AG08395 (cell line): ENCODE results near the gene LGALS3BP.

Experiments
- DNase-seq: peaks from one replicate; pipeline ENCODE4 v3.0.0; 2012; ENCODE audit warnings: mixed read lengths, low spot score

Gene LGALS3BP

DNA sequence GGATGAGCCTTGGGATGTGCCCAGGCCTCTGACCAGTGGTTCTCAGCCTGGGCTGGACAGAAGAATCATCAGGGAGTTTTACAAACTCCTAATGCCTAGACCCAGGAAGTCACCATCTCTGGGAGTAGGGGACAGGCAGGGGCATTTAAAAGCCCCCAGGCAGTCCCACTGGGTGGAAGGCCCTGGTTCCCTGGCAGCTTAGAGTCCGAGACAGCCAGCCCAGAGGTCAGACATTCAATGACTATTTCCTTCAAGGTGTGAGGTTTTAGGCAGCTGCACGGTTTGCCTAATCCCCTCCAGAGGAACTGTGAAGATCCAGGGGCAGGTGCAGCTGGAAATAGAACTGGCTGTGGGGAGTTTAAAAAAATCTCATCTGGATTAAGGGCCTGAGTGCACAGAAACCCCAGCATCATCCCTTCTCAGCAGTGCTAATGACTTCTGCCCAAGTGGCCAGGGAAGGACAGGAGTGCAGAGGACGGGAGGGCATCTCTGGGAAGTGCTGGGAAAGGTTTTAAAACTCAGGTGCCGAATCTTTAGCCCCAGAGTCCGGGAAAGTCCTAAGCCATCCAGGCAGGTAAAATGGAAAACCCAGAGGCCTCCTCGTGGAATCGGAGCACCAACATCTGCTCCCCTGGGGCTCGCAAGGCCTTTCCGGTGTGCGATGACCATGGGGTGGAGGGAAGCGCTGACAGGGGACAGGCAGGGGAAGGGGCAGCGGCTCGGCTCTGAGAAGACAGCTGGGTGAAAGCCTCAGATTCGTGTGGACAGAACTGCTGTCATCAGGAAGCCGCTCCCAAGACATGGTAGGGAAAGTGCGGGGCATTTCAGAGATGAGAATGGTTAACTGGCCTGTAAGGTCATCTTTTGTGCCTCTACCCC is 1.5 kb upstream of the LGALS3BP start:
- DNase-seq: no peak

DNA sequence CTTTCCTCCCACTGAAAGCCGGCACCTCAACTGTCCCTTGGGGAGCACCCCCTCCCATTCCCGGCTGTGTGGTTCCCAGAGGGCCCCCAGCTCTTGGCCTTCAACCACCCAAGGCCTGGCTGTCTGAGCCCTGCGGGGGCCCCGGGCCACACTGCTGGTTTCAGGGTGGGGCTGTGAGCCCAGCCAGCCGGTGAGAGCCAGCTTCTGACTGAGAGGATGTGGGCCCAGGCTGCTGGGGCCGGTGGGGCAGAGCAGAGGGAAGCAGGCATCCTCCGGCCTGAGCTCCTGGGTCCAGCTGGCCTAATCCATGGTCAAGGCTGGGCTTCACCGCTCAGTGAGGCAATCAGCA is 875 bp upstream of the LGALS3BP start:
- DNase-seq: no peak

DNA sequence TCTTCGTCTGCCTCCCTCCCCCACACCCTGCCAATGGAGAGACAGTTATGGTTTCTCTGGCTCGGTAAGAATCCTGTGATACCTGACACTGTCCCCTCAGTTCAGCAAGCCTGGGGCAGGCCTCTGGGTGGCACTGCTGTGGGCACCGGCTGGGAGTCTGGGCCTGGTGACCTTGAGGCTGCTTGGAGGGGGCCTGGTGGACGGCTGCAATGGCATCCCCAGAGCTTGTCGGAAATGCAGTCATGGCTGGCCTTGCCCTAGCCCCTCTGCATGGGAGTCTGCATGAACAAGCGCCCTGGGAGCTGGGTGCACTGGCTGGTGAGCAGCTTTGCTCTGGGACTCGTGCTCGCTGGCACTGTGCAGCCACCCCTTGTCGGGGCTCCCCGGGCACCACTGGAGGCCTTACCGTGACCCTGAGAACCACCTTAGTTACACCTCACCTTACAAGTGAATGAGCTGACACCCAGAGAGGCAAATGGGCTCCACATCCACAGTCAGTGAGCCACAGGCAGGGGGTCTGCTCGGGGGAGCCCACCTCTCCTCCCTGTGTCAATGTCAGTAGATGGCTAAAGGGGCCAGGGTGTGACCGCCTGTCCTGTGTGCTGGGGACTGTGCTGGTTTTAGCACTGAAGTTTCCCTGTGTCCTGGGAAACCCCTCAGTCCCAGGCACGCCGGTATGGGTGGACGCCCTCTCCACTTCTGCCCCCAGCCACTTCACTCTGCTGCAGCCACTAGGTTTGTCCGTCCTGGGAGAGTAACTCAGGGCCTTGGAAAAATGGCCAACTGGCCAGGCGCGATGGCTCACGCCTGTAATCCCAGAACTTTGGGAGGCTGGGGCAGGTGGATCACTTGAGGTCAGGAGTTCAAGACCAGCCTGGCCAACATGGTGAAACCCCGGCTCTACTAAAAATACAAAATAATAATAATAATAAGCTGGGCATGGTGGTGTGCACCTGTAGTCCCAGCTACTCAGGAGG is 1.4 kb downstream of the LGALS3BP start:
- no peak for DNase-seq

DNA sequence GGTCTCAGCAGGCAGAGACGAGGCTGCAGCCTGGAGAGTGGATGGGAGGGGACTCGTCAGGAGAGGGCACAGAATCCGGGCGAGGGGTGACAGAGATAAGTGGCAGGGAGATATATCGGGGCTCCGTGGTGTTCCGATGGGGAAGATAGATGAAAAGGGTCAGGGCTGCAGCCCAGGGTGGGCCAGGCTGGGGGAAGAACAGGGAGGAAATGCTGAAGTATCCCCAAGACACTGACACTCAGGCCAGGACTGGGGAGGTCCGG is 2.1 kb downstream of the LGALS3BP start:
- no peak for DNase-seq

DNA sequence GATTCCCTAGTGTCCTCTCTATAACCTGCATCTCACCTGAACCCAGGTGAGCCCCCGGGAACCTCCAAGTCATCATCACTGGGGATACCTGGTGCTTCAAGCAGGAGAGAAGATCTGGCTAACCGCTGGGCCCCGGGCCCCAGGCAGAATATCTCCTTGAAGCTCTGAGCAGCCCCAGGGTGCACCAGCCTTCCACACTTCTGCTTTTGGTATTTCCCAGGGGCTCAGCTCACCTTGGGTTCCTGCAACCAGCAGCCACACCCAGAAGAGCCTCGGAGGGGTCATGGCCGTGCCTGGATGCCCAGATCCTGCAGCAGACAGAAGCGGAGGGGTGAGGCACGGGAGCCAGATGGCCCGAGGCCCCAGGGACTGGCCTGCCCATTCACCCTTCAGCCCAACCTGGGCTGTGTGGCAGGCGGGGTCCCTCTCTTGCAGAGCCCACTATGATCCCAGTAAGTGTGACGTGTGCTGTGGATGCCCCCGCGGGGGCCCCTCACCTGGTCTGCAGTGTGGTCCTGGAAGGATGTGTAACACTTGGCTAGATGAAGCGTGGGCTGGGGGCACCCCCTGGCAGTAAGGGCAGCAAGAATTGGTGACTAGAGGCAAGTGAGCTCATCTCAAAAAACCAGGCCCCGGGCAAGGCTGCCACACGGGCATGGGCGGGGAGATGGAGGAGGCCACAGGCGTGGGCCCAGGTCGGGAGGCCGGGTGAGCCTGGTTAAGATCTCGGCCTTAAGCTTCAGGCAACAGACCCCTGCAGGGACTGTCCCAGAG is 2.6 kb downstream of the LGALS3BP start:
- DNase-seq: no peak

DNA sequence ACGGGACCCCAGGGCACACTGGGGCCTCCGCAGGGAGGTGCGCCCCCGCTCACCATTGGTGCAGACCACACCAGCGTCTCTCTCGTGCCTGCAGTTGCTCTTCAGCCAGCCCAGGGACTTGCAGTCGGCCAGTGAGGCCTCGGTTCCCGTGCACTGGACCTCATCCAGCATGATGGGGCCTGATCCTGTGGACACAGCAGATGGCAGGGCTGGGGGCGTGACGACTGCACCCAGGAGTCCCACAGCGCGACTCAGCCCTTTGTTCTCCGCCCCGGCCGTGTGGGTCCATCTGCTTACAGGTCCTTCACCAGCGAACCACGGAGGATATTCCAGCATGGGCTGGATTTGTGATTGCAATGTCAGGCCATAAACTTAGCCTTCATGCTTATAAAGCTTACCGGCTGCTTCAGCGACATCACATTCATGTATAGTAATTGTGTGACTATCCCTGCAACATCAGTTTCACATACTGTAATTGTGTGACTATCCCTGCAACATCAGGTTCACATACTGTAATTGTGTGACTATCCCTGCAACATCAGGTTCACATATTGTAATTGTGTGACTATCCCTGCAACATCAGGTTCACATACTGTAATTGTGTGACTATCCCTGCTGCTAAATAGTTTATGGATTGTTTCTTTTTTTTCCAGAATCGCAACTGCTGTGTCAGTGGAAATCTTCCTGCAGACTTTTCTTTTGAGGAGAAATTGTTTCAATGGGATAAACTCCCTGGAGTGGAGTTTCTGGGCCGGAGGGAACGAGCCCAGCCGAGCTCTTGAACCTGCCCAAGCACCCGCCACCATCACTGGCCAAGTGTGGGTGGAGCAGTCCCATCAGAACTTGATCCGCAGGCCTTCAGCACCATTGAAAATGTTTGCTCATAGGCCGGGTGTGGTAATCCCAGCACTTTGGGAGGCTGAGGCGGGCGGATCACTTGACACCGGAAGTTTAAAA is 4.8 kb downstream of the LGALS3BP start:
- DNase-seq: peak; percentile 73

DNA sequence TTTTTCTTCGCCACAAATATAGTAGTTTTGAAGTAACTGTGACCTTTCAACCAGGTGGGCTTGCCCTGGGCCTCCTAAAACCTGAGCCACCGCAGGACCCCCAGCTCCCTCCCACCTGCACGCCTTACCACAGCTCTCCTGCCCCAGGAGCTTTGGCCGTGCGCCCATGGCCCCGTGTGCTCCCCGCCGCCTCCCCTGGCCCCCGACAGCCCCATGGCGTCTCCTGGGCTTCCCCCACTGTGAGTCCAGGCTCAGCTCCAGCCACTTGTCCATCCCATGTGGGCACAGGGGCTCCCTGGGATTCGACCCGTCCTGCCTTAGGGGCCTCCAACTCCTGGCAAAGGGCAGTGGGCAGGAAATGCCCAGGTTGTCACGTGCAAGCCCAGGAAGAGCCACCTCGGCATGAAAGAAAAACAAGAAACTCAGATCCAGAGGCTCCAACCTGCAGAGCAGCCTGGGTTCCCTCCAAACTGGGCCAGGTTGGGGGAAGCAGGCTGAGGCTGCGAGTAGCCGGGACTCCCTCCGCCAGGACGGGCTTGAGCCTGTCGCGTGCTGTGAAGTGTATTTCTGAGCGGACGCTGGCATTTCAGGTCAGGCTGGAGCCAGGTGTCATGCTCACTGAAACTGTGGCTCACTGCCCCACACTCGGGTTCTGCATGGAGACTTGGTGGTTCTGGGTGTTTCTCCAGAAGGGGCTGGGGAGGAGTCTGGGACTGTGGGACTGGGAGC is 5.8 kb downstream of the LGALS3BP start:
- no peak for DNase-seq

DNA sequence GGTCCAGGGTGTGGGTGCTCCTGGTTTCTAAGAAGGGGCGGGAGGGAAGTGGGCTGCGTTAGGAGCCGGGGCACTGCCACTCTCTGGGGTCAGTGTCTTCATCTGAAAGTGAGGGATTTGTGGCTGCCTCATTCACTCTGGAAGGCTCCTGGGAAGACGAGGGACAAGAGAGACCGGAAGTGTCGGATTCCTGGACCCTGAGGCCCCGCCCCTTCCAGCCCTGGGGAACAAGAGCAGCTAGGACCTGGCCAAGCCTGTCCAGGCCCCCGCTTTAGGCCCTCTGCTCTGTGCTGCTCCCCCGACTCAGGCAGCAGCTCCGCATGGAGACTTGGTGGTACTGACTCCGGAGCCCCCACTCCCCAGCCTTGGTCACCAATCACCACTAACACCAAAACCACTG is 6.5 kb downstream of the LGALS3BP start:
- DNase-seq: no peak

DNA sequence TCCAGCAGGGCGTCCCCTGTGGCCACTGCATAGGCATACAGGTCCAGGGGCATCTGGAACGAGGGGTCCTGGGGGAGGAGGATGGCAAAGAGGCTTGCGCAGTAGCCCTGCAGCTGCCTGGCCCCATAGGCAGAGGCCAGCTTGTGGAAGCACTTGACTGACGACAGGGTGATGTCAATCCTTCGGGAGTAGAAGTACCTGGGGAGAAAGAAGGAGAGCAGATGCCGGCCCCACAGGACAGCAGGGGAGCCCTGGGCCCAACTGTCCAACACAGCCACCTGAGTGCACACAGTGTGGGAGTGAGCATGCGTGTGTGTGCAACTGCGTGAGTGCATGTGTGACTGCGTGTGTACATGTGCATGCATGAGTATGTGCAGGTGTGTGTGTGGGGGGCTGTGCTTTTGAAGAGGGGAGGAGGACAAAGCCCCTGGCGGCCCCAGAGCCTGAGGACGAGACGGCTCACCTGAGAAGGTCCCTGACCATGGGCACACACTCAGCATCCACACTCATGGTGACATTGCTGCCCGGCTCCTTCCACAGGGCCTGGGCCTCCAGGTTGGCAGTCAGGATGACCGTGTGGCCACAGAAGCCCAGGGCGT is 7.1 kb downstream of the LGALS3BP start:
- no peak for DNase-seq

DNA sequence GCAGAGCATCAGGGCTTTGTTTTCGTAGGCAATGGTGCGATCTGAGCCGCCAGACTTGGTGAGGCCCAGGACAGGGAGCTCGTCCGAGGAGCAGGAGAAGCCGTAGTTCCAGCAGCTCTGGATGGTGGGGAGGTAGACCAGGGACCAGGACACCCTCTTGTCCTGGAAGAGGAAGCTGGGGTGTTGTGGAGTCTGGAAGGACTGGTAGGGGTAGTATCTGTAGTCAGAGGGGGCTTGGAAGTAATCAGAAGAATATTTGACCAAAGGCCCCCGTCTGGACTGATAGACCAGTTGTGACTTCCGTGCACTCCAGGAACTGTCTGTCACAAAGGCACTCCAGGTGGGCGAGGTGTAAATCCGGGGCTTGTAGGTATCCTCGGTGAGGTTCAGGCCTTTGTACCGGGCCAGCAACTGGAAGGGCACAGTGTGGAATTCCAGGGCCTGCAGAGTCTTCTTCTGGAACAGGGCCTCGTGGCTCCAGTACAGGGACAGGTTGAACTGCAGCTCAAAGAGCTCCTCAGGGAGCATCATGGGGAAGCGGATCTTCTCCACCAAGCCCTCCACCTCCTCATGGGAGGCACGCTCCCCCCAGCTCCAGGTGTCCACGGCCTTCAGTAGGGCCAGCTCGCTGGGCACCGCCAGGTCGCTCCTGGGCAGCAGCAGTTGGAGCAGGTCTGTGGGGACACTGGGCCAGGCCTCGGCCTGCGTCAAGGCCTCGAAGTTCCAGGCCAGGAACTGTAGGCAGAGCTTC is 7.8 kb downstream of the LGALS3BP start:
- DNase-seq: no peak

DNA sequence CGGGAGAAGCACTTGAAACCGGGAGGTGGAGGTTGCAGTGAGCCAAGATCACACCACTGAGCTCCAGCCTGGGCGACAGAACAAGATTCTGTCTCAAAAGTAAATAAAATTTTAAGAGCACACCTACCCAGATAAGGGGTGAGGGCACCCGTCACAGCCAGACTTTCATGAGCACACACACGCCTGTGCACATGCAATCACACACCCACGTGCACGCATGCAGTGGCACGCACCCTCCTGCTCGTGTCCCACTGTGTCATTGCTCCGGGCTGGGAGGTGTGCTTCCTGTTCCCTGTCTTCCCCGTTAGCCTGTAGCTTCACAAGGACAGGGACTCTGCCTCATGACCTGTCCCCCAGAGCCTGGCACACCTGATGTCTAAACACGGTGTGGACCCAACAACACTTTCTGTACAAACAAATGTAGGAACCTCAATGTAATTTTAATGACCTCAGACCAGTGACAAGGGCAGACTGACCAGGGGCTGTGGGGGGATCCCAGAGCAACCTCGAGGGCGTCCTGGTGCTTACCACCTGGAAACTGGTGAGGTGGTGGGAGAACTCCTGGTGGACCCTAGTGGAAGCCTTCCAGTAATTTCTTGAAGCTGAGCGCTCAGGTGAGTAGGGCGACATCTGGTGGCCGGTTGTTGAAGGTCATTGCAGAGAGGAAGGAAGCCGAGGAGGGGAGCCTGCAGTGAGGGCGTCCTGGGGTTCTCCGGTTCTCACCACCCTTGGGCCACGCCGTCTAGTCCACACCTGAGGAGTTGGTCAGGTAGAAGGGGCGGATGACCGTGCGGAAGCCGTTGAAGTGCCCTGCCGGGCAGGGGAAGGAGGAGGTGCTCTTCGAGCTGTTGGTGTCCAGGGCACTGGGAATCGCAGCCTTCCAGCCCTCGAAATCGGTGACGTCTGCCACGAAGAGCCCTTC is 8.6 kb downstream of the LGALS3BP start:
- DNase-seq: peak; percentile 65

DNA sequence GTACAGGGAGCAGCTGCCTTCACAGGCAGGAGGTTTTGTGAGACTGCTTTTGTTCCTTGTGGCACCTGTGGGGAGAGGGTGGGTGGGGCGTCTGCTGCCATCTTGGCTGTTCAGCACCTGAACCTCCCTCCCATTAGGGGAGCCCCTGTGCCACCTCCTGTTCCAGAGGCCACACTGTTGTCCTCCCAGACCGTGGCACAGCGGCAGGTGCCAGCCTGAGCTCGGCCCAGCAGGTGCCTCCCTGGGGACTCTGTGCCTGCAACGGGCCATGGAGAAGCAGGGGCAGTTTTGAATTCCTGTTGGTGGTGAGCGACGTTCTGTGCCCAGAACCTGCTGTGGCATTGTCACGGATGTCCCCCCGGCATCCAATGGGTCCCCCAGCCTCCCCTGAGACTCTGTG is 9.9 kb downstream of the LGALS3BP start:
- no peak for DNase-seq

DNA sequence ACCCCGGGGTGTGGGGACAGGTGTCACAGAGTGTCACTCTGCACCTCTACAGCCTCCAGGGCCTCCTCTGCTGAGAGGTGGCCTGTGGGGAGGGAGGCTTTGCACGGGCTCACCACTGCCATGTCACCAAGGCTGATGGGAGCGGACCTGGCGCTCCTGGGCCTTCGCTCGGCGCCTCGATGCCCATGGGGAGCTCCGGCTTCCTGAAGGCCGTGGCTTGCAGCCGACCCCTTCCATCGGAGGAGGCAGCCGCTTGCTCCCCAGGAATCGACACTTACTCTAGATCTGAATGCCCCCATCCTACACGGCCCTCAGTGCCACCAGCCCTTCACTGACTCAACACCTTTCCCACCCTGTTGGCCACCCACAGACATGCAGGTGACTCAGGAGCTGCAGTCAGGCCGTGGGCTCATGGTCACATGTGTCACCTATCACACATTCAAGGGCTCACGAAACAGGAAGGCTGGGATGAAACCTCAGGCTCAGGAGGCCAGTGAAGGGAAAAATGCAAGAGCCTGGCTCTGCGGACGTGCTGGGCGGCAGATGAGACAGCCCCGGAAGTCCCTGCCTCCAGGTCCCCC is 11.9 kb downstream of the LGALS3BP start:
- no peak for DNase-seq

DNA sequence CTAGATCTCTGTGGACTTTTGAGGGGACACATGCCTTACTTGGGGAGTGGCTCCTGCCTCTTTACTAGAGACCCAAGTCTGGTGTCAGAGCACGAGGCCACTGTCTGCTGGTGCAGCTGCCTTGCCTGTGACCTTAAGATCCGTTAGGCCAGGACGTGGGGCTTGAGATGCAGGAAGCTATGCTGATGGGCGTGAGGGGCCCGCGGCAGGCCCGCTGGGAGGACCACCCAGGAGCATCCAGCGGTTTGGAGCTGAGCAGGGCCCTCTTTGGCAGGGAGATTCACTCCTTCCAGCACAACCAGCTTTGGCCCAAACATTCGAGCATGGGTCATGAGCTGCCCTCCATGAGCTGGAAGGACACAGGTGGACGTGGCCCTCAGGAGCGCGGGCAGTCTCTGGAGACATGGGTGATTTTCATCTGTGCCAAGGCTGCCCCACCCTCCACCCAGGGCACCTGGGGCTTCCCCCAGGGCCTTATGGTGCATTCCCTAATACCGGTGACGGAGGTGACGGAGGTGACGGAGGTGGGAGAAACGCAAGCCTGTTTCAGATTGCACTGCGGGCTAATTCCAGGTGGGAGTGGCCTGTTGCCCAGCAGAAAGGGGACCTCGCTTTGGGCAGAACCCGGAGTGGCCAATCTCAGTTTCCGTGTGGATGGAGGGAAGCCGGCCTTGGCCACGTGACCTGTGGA is 12.7 kb downstream of the LGALS3BP start:
- DNase-seq: no peak

DNA sequence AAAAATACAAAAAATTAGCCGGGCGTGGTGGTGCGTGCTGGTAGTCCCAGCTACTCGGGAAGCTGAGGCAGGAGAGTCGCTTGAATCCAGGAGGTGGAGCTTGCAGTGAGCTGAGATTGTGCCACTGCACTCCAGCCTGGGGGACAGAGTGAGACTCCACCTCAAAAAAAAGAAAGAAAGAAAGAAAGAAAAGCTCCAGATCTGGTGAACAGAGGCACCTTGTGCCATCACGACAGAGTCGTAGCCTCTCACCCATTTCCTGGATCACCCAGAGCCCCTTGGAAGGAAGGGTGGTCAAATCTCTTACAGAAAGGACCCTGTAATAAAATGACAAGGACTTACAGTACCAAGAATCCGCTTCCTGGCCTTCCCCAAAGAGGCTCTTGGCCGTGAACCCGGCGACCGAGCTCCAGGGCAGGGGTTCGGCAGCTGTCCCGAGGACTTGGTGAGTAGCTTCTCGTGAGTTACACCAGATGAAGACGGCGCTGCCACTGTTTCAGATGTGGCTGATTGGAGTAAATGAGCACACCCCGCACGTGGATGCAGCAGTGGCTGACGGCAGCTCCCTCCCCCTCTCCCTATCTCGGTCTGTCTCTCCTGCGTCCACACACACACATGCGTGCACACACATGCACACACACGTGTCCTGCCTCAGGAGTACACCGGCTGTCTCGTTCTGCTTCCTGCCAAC is 13.5 kb downstream of the LGALS3BP start:
- DNase-seq: no peak

DNA sequence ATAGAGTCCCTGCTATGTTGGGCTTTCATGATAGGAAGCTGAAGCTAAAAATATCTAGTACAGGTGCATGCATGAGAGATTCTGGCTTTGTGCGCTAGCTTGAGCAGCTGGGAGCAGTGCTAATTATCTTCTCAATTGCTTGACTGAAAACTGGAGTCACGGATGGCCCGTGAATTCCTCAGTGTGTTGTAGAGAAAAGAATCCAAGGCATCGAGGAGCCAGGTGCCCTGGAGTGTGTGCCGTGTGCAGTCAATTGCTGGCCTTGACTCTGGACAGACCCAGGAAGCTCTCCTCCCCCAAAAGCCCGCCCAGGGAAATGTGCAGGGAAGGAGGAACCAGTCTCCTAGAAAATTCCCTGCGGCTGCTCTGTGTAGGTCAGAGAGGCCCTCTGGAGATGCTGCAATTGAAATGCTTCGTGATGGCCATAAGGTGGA is 14.2 kb downstream of the LGALS3BP start:
- no peak for DNase-seq

DNA sequence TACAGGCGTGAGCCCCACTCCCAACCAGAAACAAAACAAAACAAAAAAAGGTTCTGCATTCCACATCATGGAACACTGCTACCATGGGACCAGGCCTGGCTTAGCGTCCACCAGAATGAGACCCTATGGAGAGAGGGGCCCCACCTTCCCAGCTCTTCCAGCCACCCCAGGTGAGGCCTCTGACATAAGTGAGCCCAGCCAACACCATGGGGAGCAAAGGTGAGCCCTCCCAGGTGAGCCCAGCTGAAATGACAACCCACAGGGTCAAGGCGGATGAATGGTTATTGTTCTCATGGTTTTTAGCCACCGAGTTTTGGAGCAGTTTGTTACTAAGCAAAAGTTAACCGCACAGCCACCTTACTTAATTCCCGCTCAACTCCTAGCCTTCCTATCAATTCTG is 16.3 kb downstream of the LGALS3BP start:
- no peak for DNase-seq
